Gastrocnemius medialis (tissue), 4 donors: ENCODE measurements around the gene ATG4B. TPM values are rescaled to one million over a fixed set of nuclear protein-coding genes. Genes with fewer than 3 reads are reported as not detected.

ENCODE experiments used
- ATAC-seq, 2 donors: fragments of 150-250 bp; one replicate each; pipeline ENCODE4 v1.9.1; 2016
- DNase-seq, 2 donors: peaks; one replicate each; pipeline ENCODE4 v3.0.0-alpha.2; 2019
- H3K27ac ChIP-seq, 4 donors: fragments of 200-600 bp; sonication (generic); 1 replicate in 1 of 4; 2 replicates in 3 of 4; pipeline ENCODE4 v1.5.1; 2016 to 2018; ENCODE audit warnings: mild to moderate bottlenecking in 2 of 4, moderate library complexity in 1 of 4
- H3K27me3 ChIP-seq, 3 donors: fragments of 200-600 bp; sonication (generic) in 2 of 3; 1 replicate in 1 of 3; 2 replicates in 2 of 3; pipeline versions ENCODE4 v1.5.1 to v1.6.0; 2016 to 2019; ENCODE audit warnings: mild to moderate bottlenecking in 1 of 3, moderate library complexity in 1 of 3
- H3K36me3 ChIP-seq, 2 donors: fragments of 200-600 bp; sonication (generic) in 1 of 2; one replicate each; pipeline ENCODE4 v1.5.1; 2017 to 2018
- H3K4me1 ChIP-seq, 2 donors: fragments of 200-600 bp; sonication (generic) in 1 of 2; one replicate each; pipeline ENCODE4 v1.5.1; 2016 to 2017; ENCODE audit warnings: mild to moderate bottlenecking in 2 of 2
- H3K4me3 ChIP-seq, 4 donors: fragments of 200-600 bp; sonication (generic) in 3 of 4; 1 replicate in 1 of 4; 2 replicates in 3 of 4; pipeline ENCODE4 v1.5.1; 2016 to 2019; ENCODE audit warnings: mild to moderate bottlenecking in 2 of 4
- H3K9me3 ChIP-seq, 3 donors: fragments of 200-600 bp; sonication (generic) in 2 of 3; 1 replicate in 1 of 3; 2 replicates in 2 of 3; pipeline ENCODE4 v1.5.1; 2016 to 2019
- CTCF ChIP-seq, 5 experiments: fragments of 450-650 bp in 3 of 5; fragments of 200-600 bp in 2 of 5; sonication (generic) in 2 of 5; IDR thresholded peaks in 4 of 5; conservative IDR thresholded peaks in 1 of 5; 1 replicate in 4 of 5; 2 replicates in 1 of 5; pipeline ENCODE4 v1.5.1; 2016 to 2019; ENCODE audit warnings: antibody characterized with exemption in 5 of 5, mild to moderate bottlenecking in 3 of 5, moderate library complexity in 3 of 5
- POLR2A ChIP-seq, 2 donors: fragments of 450-650 bp; IDR thresholded peaks; one replicate each; pipeline ENCODE4 v1.6.1; 2017; ENCODE audit warnings: antibody characterized with exemption in 2 of 2, mild to moderate bottlenecking in 2 of 2, moderate library complexity in 2 of 2
- in situ Hi-C, 4 donors: fragments of 200-750 bp; cut with MboI; loops; one replicate each; pipeline versions ENCODE4 v1.15.0 to v1.8.0; 2017; ENCODE audit warnings: low sequenced_read_pairs in 4 of 4
- intact Hi-C: fragments of 100-400 bp; cut with DNase I; formaldehyde crosslinking; loops from one replicate; pipeline ENCODE4 v1.15.1; 2023; ENCODE audit warnings: low total_unique reads
- total RNA-seq, 4 donors: library from RNA; depleted of rRNA; stranded (reverse); fragments of >200 nt; gene quantifications; one replicate each; pipeline versions ENCODE4 v1.1.0 to v1.2.3, GENCODE V29; 2016

Gene ATG4B
- total RNA-seq, 4 donors from 2014 or later = 32.0 to 57.5 (median 49.8) TPM

GRCh38 chr2:241607162-241607885 lies 30.2 kb upstream of the ATG4B start:
- intact Hi-C loops = no loop called here
- H3K9me3 ChIP-seq = no peaks in the 10 kb centered on the region
- DNase-seq = no peak

GRCh38 chr2:241608881-241609280 lies 28.6 kb upstream of the ATG4B start:
- DNase-seq (no peak), ATAC-seq (no peak)
- TF ChIP-seq CTCF (IDR thresholded peaks at IDR 0.05 in 4 of 5, conservative IDR thresholded peaks at IDR 0.05 in 1 of 5) (no peak), POLR2A (IDR thresholded peaks at IDR 0.05) (no peak)
- Histone ChIP-seq H3K9me3 (no peaks in the 10 kb centered on the region), H3K27me3 (no peaks in the 10 kb centered on the region), H3K4me1 (peaks cover 7 to 14% of the 10 kb centered on the region in 2 donors), H3K36me3 (peaks cover 0 to 23% of the 10 kb centered on the region in 2 donors), H3K4me3 (no peak overlapping the region), H3K27ac (no peak overlapping the region)
- in situ Hi-C loops (no loop called here), intact Hi-C loops (no loop called here)

More at GRCh38 chr2:241607162-241607885, 30.2 kb upstream of the ATG4B start:
- Histone ChIP-seq H3K27me3 (no peaks in the 10 kb centered on the region), H3K4me1 (peaks cover 5 to 11% of the 10 kb centered on the region in 2 donors), H3K36me3 (peaks cover 0 to 23% of the 10 kb centered on the region in 2 donors), H3K4me3 (no peak overlapping the region), H3K27ac (no peak overlapping the region)
- TF ChIP-seq CTCF (IDR thresholded peaks at IDR 0.05 in 4 of 5, conservative IDR thresholded peaks at IDR 0.05 in 1 of 5) (no peak), POLR2A (IDR thresholded peaks at IDR 0.05) (no peak)
- no peak for ATAC-seq
- in situ Hi-C loops = no loop called here

GRCh38 chr2:241609859-241610793 lies 27.4 kb upstream of the ATG4B start:
- Histone ChIP-seq H3K27me3 (no peaks in the 10 kb centered on the region), H3K9me3 (no peaks in the 10 kb centered on the region), H3K27ac (peak overlapping the region; percentile 72 to 85 (median 78)), H3K4me1 (peaks cover 7 to 14% of the 10 kb centered on the region in 2 donors), H3K36me3 (peaks cover 0 to 16% of the 10 kb centered on the region in 2 donors), H3K4me3 (peak overlapping the region; percentile 67 to 80 (median 70))
- ATAC-seq (peak; percentile 86), DNase-seq (peak; percentile 55 to 78)
- in situ Hi-C loops (no loop called here), intact Hi-C loops (loop anchor here (2.0 to 5.0 kb wide), 4 partner anchors 103 to 338 kb away; partner anchors contain the start of genes D2HGDH, FARP2 and STK25)
- TF ChIP-seq POLR2A (IDR thresholded peaks at IDR 0.05) = peak; percentile 23 to 47
- peak; percentile 48 to 87 (median 56) for TF ChIP-seq CTCF (IDR thresholded peaks at IDR 0.05 in 4 of 5, conservative IDR thresholded peaks at IDR 0.05 in 1 of 5)

GRCh38 chr2:241611062-241611461 lies 26.4 kb upstream of the ATG4B start:
- TF ChIP-seq CTCF (IDR thresholded peaks at IDR 0.05 in 4 of 5, conservative IDR thresholded peaks at IDR 0.05 in 1 of 5) = no peak
- no peak for TF ChIP-seq POLR2A (IDR thresholded peaks at IDR 0.05)
- in situ Hi-C loops (no loop called here), intact Hi-C loops (loop anchor here (2.0 to 5.0 kb wide), 4 partner anchors 104 to 339 kb away; partner anchors contain the start of genes D2HGDH, FARP2 and STK25)
- Histone ChIP-seq H3K9me3 (no peaks in the 10 kb centered on the region), H3K27me3 (no peaks in the 10 kb centered on the region), H3K27ac (peak overlapping the region; percentile 72 to 85 (median 78)), H3K4me1 (peaks cover 7 to 18% of the 10 kb centered on the region in 2 donors), H3K36me3 (peaks cover 0 to 6% of the 10 kb centered on the region in 2 donors), H3K4me3 (no peak overlapping the region)
- ATAC-seq (no peak), DNase-seq (no peak)
